Prostate gland (tissue), 2 donors: ENCODE data around the gene OPRD1. TPM values are rescaled to one million over a fixed set of nuclear protein-coding genes. Genes with fewer than 3 reads are reported as not detected.

Experiments used
- DNase-seq: peaks from one replicate; pipeline ENCODE4 v3.0.0-alpha.2; 2019; ENCODE audit warnings: low spot score
- H3K27ac ChIP-seq, 2 donors: fragments of 200-600 bp; sonication (generic); 2 replicates each; pipeline ENCODE4 v1.5.1; 2017 to 2019
- H3K27me3 ChIP-seq: fragments of 200-600 bp; sonication (generic); replicated peaks from 2 replicates; pipeline ENCODE4 v1.5.1; 2019; ENCODE audit not compliant: insufficient read depth
- H3K36me3 ChIP-seq, 2 donors: fragments of 200-600 bp; sonication (generic); 1 replicate in 1 of 2; 2 replicates in 1 of 2; pipeline versions ENCODE4 v1.5.1 to v1.8.1; 2017 to 2019
- H3K4me1 ChIP-seq: fragments of 200-600 bp; sonication (generic); replicated peaks from 2 replicates; pipeline ENCODE4 v1.5.1; 2019
- H3K4me3 ChIP-seq, 2 donors: fragments of 200-600 bp; sonication (generic); 2 replicates each; pipeline ENCODE4 v1.5.1; 2017 to 2019
- H3K9me3 ChIP-seq: fragments of 200-600 bp; sonication (generic); 2 replicates; pipeline ENCODE4 v1.5.1; 2017
- CTCF ChIP-seq, 4 experiments: fragments of 200-600 bp in 2 of 4; fragments of 450-650 bp in 2 of 4; sonication (generic) in 2 of 4; IDR thresholded peaks; 1 replicate in 3 of 4; 2 replicates in 1 of 4; pipeline ENCODE4 v1.5.1; 2016 to 2019; ENCODE audit warnings: antibody characterized with exemption in 4 of 4, mild to moderate bottlenecking in 2 of 4, moderate library complexity in 2 of 4
- POLR2A ChIP-seq: fragments of 450-650 bp; IDR thresholded peaks from one replicate; pipeline ENCODE4 v1.6.1; 2016; ENCODE audit warnings: antibody characterized with exemption, mild to moderate bottlenecking
- POLR2AphosphoS5 ChIP-seq: sonication (generic); formaldehyde crosslinking; IDR thresholded peaks from one replicate; pipeline ENCODE4 v1.6.1; 2017; ENCODE audit warnings: antibody characterized with exemption
- WGBS: methylation state at CpG from one replicate; pipeline ENCODE4 v1.1.5; 2018; 5-methylcytosine and 5-hydroxymethylcytosine counted together
- intact Hi-C: fragments of 100-400 bp; cut with DNase I; formaldehyde crosslinking; loops from one replicate; pipeline ENCODE4 v1.14.2; 2022
- total RNA-seq, 2 donors: library from RNA; depleted of rRNA; stranded (reverse); fragments of >200 nt; gene quantifications; one replicate each; pipeline ENCODE4 v1.1.0, GENCODE V29; 2016

Gene OPRD1
- total RNA-seq, 2 donors from 2014 or later: 0.09 to 0.34 TPM

- Histone ChIP-seq H3K27ac (no peak overlapping the region), H3K36me3 (no peaks in the 10 kb centered on the region), H3K27me3 (no peaks in the 10 kb centered on the region), H3K9me3 (no peaks in the 10 kb centered on the region), H3K4me3 (no peak overlapping the region), H3K4me1 (no peaks in the 10 kb centered on the region)
- WGBS: 24% methylated on average over 12 of the region's 12 CpGs
- intact Hi-C loops: no loop called here
- TF ChIP-seq POLR2A (no peak), CTCF (IDR thresholded peaks at IDR 0.05) (no peak), POLR2AphosphoS5 (no peak)
- no peak for DNase-seq
Measured at GRCh38 chr1:28855469-28855951, 43.5 kb downstream of the OPRD1 start.

DNA sequence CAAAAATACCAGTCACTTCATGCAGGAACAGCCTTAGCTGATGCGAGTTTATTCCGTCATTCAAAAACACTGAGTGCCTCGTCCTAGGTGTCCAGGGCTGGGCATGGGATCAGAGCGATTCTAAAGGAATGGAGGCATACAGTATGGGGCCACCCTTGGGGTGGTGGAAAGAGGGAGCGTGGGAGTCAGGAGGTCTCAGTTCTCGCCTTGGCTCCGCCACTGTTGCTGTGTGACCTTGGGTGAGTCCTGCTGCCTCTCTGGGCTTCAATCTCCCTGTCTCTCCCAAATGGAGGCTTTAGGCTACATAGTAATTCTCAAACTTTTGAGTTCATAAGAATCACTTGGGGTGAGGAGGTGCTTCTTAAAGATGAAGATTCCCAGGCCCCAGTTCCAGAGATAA lies 44.0 kb downstream of the OPRD1 start:
- no peak overlapping the region for H3K4me3 ChIP-seq
- intact Hi-C loops: no loop called here
- H3K9me3 ChIP-seq: no peaks in the 10 kb centered on the region
- no peak for TF ChIP-seq POLR2AphosphoS5
- no peak for TF ChIP-seq CTCF (IDR thresholded peaks at IDR 0.05)
- TF ChIP-seq POLR2A: no peak
- H3K27ac ChIP-seq: no peak overlapping the region
- no peaks in the 10 kb centered on the region for H3K36me3 ChIP-seq
- no peak for DNase-seq
- no peaks in the 10 kb centered on the region for H3K27me3 ChIP-seq
- 84% methylated on average over 7 of the region's 7 CpGs for WGBS
- no peaks in the 10 kb centered on the region for H3K4me1 ChIP-seq

DNA sequence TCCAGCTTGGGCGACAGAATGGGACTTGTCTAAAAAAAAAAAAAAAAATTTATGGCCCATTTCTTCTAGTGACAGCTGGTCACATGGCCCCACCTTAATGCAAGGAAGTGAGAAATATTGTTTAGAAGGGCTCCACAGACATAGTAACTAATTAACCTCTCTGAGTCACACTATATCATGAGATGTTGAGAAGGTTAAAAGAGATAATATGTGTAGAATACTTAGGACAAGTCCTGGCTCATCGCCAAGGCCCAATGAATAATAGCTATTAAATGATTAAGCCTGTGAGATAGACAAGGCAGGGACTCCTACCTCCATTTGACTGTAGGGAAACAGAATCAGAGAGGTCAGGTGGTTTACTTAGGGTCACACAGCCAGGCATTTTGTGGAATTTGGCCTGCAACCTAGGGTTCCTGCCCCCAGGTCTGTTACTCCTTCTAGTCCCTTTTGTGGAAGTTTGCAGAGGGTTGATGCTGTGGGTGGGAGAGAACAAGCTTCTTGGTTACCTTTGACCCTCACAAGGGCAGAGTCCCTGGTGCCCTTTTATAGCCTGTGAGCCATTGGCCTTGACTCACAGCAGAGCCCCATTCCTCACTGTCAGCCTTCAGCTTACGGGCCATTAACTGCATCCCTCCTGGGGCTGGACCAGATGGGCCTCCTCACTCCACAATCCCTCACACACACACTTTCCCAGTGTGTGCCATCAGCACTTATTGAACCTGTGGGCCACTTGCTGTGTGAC lies 48.5 kb downstream of the OPRD1 start:
- H3K4me1 ChIP-seq: no peaks in the 10 kb centered on the region

DNA sequence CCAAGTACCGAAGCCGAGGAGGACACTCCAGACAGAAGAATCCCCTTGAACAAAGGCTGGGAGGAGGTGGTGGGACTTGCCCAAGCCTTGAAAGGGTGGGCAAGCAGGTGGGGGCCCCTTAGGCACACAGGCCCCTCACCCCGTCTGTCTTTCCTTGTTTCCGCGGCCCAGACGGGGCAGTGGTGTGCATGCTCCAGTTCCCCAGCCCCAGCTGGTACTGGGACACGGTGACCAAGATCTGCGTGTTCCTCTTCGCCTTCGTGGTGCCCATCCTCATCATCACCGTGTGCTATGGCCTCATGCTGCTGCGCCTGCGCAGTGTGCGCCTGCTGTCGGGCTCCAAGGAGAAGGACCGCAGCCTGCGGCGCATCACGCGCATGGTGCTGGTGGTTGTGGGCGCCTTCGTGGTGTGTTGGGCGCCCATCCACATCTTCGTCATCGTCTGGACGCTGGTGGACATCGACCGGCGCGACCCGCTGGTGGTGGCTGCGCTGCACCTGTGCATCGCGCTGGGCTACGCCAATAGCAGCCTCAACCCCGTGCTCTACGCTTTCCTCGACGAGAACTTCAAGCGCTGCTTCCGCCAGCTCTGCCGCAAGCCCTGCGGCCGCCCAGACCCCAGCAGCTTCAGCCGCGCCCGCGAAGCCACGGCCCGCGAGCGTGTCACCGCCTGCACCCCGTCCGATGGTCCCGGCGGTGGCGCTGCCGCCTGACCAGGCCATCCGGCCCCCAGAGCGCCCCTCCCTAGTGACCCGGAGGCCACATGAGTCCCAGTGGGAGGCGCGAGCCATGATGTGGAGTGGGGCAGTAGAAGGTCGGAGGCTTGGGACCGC lies 50.8 kb downstream of the OPRD1 start:
- no peak for DNase-seq
- TF ChIP-seq POLR2A (no peak), CTCF (IDR thresholded peaks at IDR 0.05) (no peak), POLR2AphosphoS5 (no peak)
- Histone ChIP-seq H3K27me3 (no peaks in the 10 kb centered on the region), H3K9me3 (no peaks in the 10 kb centered on the region), H3K36me3 (no peaks in the 10 kb centered on the region), H3K4me3 (no peak overlapping the region), H3K4me1 (no peaks in the 10 kb centered on the region), H3K27ac (no peak overlapping the region)
- 94% methylated on average over 66 of the region's 66 CpGs for WGBS
- intact Hi-C loops: no loop called here

More for the DNA sequence above, 48.5 kb downstream of the OPRD1 start:
- 87% methylated on average over 3 of the region's 3 CpGs for WGBS
- Histone ChIP-seq H3K36me3 (no peaks in the 10 kb centered on the region), H3K27me3 (no peaks in the 10 kb centered on the region), H3K9me3 (no peaks in the 10 kb centered on the region), H3K27ac (no peak overlapping the region), H3K4me3 (no peak overlapping the region)
- DNase-seq: no peak
- TF ChIP-seq POLR2A: no peak
- no peak for TF ChIP-seq CTCF (IDR thresholded peaks at IDR 0.05)
- TF ChIP-seq POLR2AphosphoS5: no peak
- intact Hi-C loops: no loop called here
